Fibroblast of peridontal ligament (primary cell): Measurements from ENCODE around the gene PFDN4.

Source experiments
- DNase-seq: peaks from one replicate; pipeline ENCODE4 v3.0.0-alpha.2; 2010; ENCODE audit errors: extremely low read depth

The PFDN4 gene

GRCh38 chr20:54267483-54268003, 59.7 kb downstream of the PFDN4 start:
- peak; percentile 18 for DNase-seq

- DNase-seq: no peak
Measured at GRCh38 chr20:54268941-54269340, 61.1 kb downstream of the PFDN4 start.
